ENCODE results near the gene ULK2.
"Not testable (repeated sequence)": the region's sequence is repeated elsewhere in the genome, so short reads cannot be mapped to it uniquely, and the experiment has no call there.

GRCh38 chr17:19860647-19861177, 7.0 kb downstream of the ULK2 start:
- TF ChIP-seq POLR2A (IDR thresholded peaks at IDR 0.05; ENCODE audit: low read length); GATA1 (IDR thresholded peaks at IDR 0.05; ENCODE audit: low read depth, low read length): not testable (repeated sequence)

Data from erythroblast (primary cell).